ENCODE data around the gene ZBTB2. TPM values are rescaled to one million over a fixed set of nuclear protein-coding genes. Genes with fewer than 3 reads are reported as not detected.

Gene ZBTB2
- total and polyA plus RNA-seq, 2 of the 4 experiments (the other 2 are of a cell fraction) = 11.8 to 17.7 TPM

GRCh38 chr6:151409679-151410078 lies 18.3 kb upstream of the ZBTB2 start:
- dilution Hi-C loops (cut with HindIII; ENCODE audit: low sequenced_read_pairs, unreplicated experiment) (no loop called here), intact Hi-C loops (cut with micrococcal nuclease) (no loop called here), in situ Hi-C loops (cut with MboI; ENCODE audit: low sequenced_read_pairs) (no loop called here)
- Histone ChIP-seq H3K9me3 (ENCODE audit: control insufficient read depth, insufficient read depth, low read length) (no peaks in the 10 kb centered on the region), H2AFZ (replicated peaks; ENCODE audit: low read length, poor library complexity) (no peak overlapping the region), H3K14ac (replicated peaks; ENCODE audit: low read depth, low read length) (no peak overlapping the region), H3K4me1 (ENCODE audit: control insufficient read depth, insufficient read depth, low read length) (no peaks in the 10 kb centered on the region), H2AK5ac (ENCODE audit: low read depth, low read length) (no peak overlapping the region), H4K91ac (ENCODE audit: insufficient read depth, low read depth, low read length) (no peak overlapping the region), H3K56ac (ENCODE audit: extremely low read depth, insufficient read depth, low read length) (no peak overlapping the region), H2BK5ac (ENCODE audit: low read depth, low read length, poor library complexity, severe bottlenecking) (no peak overlapping the region), H4K8ac (ENCODE audit: low read depth in 2 of 2, low read length in 2 of 2) (no peak overlapping the region), H2BK20ac (ENCODE audit: low read depth, low read length) (no peak overlapping the region), H3K4ac (ENCODE audit: low read depth, low read length) (no peak overlapping the region), H4K20me1 (ENCODE audit: insufficient read depth, low read length) (peaks cover 19% of the 10 kb centered on the region), H3K23ac (ENCODE audit: low read depth, low read length) (no peak overlapping the region), H3K9ac (ENCODE audit: low read depth, low read length) (no peak overlapping the region), H3K27ac (ENCODE audit: insufficient read depth, low read length) (no peak overlapping the region), H2AK9ac (replicated peaks; ENCODE audit: low read depth, low read length, poor library complexity) (no peak overlapping the region), H3K9me1 (ENCODE audit: insufficient read depth, low read length) (peaks cover 3% of the 10 kb centered on the region; the same call in 1 of the 2 replicates), H4K5ac (ENCODE audit: low read depth, low read length) (no peak overlapping the region), H3K36me3 (ENCODE audit: control insufficient read depth, insufficient read depth, low read length) (peaks cover 43% of the 10 kb centered on the region), H3K79me1 (ENCODE audit: low read depth in 1 of 2, low read length in 2 of 2) (peaks cover 36 to 55% of the 10 kb centered on the region in 2 experiments), H2BK120ac (ENCODE audit: low read depth, low read length) (no peak overlapping the region), H2BK15ac (ENCODE audit: low read depth, low read length) (no peak overlapping the region), H3K4me2 (ENCODE audit: low read depth, low read length) (no peak overlapping the region), H3K4me3 (ENCODE audit: insufficient read depth, low read depth, low read length) (no peak overlapping the region), H3K27me3 (ENCODE audit: control insufficient read depth, insufficient read depth, low read length) (no peaks in the 10 kb centered on the region), H3K18ac (ENCODE audit: low read depth, low read length) (no peak overlapping the region)
- no peak for DNase-seq
- TF ChIP-seq CHD1 (IDR thresholded peaks at IDR 0.05; ENCODE audit: low read depth, low read length) = no peak
- no peak for TF ChIP-seq MAFK (IDR thresholded peaks at IDR 0.05; ENCODE audit: low read depth, low read length)
- no peak for TF ChIP-seq SMC3 (IDR thresholded peaks at IDR 0.05; ENCODE audit: low read depth, low read length)
- TF ChIP-seq FOS (IDR thresholded peaks at IDR 0.05; ENCODE audit: low read depth, low read length) = no peak
- no peak for TF ChIP-seq CTCF (conservative IDR thresholded peaks at IDR 0.05; ENCODE audit: low read depth, low read length)
- TF ChIP-seq BHLHE40 (IDR thresholded peaks at IDR 0.05; ENCODE audit: low read depth, low read length) = no peak
- ChIA-PET CTCF (no interaction called here), POLR2A (ENCODE audit: unreplicated experiment) (no interaction called here)
- no TSS peak for BruUV-seq (replicated peaks)
- ATAC-seq (ENCODE audit: low read depth) = no peak
- WGBS, 2 experiments (ENCODE audit: extremely low coverage in 2 of 2, insufficient read length in 1 of 2) = no CpG with 5 or more reads among the region's 7 CpGs

All from IMR-90 (cell line).